GM10266 (cell line): ENCODE results near the gene SMC1B.

Experiments
- DNase-seq: peaks from one replicate; pipeline ENCODE4 v3.0.0; 2012; ENCODE audit errors: extremely low spot score
- TF ChIP-seq, protein P1 (sequence below): IDR thresholded peaks from 2 replicates; pipeline ENCODE4 v1.5.1; 2012; ENCODE audit warnings: mild to moderate bottlenecking, low read depth; ENCODE audit not compliant: control insufficient read depth, insufficient read depth; ENCODE audit errors: missing control alignments

The SMC1B gene

DNA sequence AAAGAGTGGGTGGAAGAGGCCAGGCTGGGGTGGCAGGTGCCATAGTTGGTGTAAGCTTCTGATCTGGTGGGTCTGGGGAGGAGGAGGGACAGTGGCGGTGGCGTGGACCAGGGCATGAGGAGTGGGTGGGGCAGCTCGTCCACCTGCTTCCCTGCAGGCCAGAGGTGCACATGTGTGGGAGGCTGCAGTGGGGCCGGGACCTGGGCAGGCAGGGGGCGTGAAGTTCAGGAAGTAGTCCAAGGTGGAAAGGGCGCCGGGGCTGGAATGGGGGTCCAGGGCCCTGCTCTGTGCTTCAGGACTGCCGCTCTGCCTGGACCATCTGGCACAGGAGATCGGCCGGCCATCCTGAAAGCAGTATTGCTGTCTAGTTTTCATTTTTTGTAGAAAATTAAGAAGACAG is 16.0 kb upstream of the SMC1B start:
- no peak for DNase-seq
- TF ChIP-seq, protein P1, sequence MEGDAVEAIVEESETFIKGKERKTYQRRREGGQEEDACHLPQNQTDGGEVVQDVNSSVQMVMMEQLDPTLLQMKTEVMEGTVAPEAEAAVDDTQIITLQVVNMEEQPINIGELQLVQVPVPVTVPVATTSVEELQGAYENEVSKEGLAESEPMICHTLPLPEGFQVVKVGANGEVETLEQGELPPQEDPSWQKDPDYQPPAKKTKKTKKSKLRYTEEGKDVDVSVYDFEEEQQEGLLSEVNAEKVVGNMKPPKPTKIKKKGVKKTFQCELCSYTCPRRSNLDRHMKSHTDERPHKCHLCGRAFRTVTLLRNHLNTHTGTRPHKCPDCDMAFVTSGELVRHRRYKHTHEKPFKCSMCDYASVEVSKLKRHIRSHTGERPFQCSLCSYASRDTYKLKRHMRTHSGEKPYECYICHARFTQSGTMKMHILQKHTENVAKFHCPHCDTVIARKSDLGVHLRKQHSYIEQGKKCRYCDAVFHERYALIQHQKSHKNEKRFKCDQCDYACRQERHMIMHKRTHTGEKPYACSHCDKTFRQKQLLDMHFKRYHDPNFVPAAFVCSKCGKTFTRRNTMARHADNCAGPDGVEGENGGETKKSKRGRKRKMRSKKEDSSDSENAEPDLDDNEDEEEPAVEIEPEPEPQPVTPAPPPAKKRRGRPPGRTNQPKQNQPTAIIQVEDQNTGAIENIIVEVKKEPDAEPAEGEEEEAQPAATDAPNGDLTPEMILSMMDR: no peak

DNA sequence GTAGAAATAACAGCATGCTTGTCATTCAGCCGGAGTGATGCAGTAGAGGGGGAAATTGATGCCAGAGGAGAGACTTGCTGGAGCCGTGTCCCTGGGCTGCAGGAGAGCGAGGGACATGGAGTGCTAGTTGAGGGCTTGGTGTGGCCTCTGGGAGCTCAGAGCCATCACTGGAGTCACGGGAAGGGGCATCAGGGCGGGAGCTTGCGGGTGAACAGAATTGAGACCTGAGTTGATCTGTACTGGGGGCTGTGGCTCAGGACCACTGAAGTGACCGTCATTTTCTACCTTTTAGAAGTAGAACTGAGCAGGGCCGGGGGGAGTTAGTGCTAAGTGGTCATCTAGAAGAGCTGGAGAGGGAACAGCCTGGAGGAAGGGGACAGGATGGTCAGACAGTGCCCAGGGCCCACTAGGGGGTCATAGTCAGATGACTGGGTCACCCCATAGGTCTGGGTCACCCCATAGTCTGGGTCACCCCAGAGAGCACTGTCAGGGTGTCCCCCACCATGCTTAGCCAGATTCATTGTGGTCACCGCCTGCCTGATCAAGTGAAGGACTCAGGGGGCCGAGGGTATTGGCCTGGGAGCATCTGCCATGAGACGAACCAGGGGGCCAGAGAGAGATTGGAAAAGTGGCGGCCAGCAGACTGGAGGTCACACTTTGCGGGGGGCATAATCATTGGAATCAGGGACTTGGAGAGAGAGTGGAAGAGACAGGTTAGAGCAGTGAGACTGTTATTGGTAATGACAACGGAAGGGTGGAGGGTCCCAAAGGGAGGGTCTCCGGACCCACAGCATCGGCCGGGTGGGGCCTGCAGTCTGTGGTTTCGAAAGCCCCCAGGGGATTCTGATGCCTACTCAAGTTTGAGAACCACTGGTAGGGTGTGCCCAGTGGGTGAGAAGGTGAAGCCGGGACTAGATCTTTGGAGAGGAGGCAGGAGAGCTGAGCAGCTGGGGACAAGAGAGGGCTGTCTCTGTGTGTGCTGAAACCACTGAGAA is 15.3 kb upstream of the SMC1B start:
- TF ChIP-seq, protein P1: no peak
- DNase-seq: no peak

DNA sequence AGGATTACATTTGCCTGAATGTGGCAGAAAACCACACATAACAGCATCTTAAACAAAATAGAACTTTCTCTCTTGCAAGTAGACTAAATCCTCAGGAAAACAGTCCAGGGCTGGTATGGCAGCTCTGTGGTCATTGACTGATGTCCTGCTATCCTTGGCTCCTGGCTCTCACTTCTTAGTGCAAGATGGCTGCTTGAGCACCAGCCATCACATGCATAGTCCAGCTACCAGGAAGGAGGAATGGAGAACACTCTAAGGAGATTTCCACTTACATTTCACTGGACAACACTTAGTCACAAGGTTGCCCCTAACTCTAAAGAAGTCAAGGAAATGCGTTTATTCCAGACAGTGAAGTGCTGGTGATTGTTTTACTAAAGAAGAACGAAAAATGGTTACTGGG is 13.7 kb upstream of the SMC1B start:
- no peak for DNase-seq

DNA sequence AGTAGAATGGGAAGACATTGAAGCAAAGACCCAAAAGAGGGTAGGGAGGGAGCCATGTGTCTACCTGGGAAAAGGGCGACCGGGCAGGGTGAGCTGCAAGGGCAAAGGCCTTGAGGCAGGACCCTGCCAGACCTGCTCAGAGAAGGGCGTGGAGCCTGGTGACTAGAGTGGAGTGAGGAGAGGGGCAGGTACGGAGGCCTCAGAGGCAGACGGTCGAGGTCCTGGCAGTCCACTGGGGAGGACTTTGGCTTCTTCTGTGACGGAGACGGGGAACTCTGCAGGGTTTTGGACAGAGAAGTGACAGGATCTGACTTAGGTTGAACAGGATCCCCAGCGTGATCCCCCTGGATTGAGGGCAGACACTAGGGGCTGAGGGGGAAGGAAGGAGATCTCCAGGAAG is 13.0 kb upstream of the SMC1B start:
- DNase-seq: no peak
- TF ChIP-seq, protein P1: no peak

More for the DNA sequence above, 13.7 kb upstream of the SMC1B start:
- TF ChIP-seq, protein P1: no peak

DNA sequence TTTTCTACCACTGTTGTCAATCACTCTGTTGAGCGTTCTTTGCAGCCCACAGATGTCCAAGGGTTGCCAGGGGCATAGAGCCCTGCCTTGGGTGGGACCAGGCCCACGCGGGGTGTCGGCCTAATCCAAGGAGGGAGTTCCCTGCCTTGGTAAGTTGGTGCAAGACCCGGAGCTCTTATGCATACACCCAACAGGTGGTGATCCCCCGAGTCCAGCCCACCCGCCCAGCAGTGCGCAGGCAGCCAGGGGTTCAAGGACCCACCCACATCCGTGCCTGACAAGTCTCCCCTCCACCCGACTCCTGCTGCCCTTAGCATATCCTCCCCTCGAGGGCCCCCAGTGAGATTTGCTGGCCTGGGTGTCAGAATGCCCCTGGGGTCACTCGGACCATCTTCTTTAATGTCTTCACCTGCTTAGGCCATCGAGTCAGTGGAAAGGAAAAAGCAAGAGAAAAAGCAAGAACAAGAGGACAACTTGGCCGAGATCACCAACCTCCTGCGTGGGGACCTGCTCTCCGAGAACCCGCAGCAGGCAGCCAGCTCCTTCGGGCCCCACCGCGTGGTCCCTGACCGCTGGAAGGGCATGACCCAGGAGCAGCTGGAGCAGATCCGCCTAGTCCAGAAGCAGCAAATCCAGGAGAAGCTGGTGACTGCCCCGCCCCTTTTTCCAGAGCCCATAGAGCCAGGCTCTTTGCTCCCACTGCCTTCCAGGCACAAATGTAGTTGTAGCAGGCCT is 12.3 kb upstream of the SMC1B start:
- TF ChIP-seq, protein P1: no peak
- DNase-seq: no peak

DNA sequence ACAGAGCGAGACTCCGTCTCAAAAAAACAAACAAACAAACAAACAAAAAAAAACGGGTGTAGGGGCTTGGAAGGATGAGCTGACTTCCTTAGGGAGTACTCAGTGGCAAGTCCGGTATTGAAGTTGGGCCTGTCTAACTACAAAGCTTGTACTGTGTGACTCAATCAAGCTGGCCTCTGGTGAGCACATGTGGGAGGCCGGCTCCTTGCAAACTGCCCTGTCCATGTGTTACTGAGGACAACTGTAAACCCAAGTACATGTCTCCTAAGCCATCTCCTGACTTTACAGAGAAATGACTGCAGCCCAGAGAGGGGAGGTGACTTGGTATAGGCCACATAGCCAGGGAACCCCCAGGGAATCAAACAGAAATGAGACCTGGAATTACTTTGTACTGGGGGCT is 11.7 kb upstream of the SMC1B start:
- DNase-seq: no peak
- TF ChIP-seq, protein P1: no peak
